ENCODE measurements around the gene SEMA5B.

- TF ChIP-seq CTCF (IDR thresholded peaks at IDR 0.05) (no peak), ZFX (IDR thresholded peaks at IDR 0.05; ENCODE audit: borderline replicate concordance) (no peak)
Measured at GRCh38 chr3:123044981-123045763, 17.6 kb upstream of the SEMA5B start.
